Kidney (tissue), 14 donors: ENCODE results near the gene PRPF4. TPM values are rescaled to one million over a fixed set of nuclear protein-coding genes. Genes with fewer than 3 reads are reported as not detected.

Experiments
- DNase-seq, 5 donors: peaks; one replicate each; pipeline ENCODE4 v3.0.0-alpha.2; 2013 to 2020
- FAIRE-seq: peaks from 2 replicates; lab custom pipeline; 2012; peaks lifted over from hg19 to GRCh38; lab: Jason Lieb, UNC
- H3K27ac ChIP-seq, 2 donors: one replicate each; pipeline ENCODE4 v1.7.0; 2013; ENCODE audit warnings: low read depth in 2 of 2, low read length in 2 of 2, inconsistent platforms in 1 of 2
- H3K27me3 ChIP-seq: one replicate; pipeline ENCODE4 v1.7.1; 2013; ENCODE audit warnings: low read length, inconsistent platforms; ENCODE audit not compliant: control insufficient read depth, insufficient read depth
- H3K36me3 ChIP-seq, 3 donors: one replicate each; pipeline versions ENCODE4 v1.7.0 to v1.7.1; 2013; ENCODE audit warnings: low read length in 3 of 3, control low read depth in 1 of 3, inconsistent platforms in 1 of 3; ENCODE audit not compliant: insufficient read depth in 3 of 3, control insufficient read depth in 2 of 3
- H3K4me1 ChIP-seq, 3 donors: one replicate each; pipeline versions ENCODE4 v1.7.0 to v1.7.1; 2013; ENCODE audit warnings: low read length in 3 of 3, inconsistent platforms in 1 of 3, low read depth in 1 of 3; ENCODE audit not compliant: control insufficient read depth in 2 of 3, insufficient read depth in 2 of 3
- H3K4me3 ChIP-seq, 3 donors: one replicate each; pipeline versions ENCODE4 v1.7.0 to v1.8.1; 2013; ENCODE audit warnings: low read length in 3 of 3, control low read depth in 1 of 3, inconsistent platforms in 1 of 3
- H3K9ac ChIP-seq, 3 donors: one replicate each; pipeline versions ENCODE4 v1.7.0 to v1.7.1; 2013; ENCODE audit warnings: low read length in 3 of 3, control low read depth in 1 of 3, inconsistent platforms in 1 of 3
- H3K9me3 ChIP-seq, 3 donors: one replicate each; pipeline versions ENCODE4 v1.7.0 to v1.7.1; 2013; ENCODE audit warnings: low read length in 3 of 3, control low read depth in 1 of 3, inconsistent platforms in 1 of 3; ENCODE audit not compliant: control insufficient read depth in 2 of 3, insufficient read depth in 1 of 3
- intact Hi-C: fragments of 100-400 bp; cut with DNase I; formaldehyde crosslinking; loops from one replicate; pipeline ENCODE4 v1.11.1; 2022
- polyA plus RNA-seq: library from polyadenylated mRNA; stranded (reverse); fragments of 350-450 nt; fragmentation: Illumina TruSeq; extraction: RNeasy Lipid Tissue Mini Kit (QIAGEN cat#74804); gene quantifications from one replicate; pipeline ENCODE4 v1.2.3, GENCODE V29; 2014; ENCODE audit warnings: low read depth, low replicate concordance; ENCODE audit not compliant: insufficient read depth
- total RNA-seq: library from RNA; stranded (reverse); fragmentation: NEBNext Ultra II Directional; extraction: Animal tissue kit (Norgen Biotek cat#: 25700); gene quantifications from one replicate; pipeline ENCODE4 v1.2.1, GENCODE V29; 2021
- TF ChIP-seq, protein P1 (sequence below): IDR thresholded peaks from 3 replicates; pipeline ENCODE4 v1.5.1; 2012; ENCODE audit warnings: mild to moderate bottlenecking, moderate library complexity, borderline replicate concordance; ENCODE audit not compliant: insufficient read depth; ENCODE audit errors: extremely low read depth
- donor health status: control.
- donor health status: control.
- donor health status: control.
- donor health status: control.
- donor health status: control.
- donor health status: DM: yes; HTN: yes; CAD: no.
- donor health status: Normal renal cell carcinoma (clear cell type).

The PRPF4 gene
- total and polyA plus RNA-seq, 2 donors from 2014 or later = 12.8 to 20.0 TPM

DNA sequence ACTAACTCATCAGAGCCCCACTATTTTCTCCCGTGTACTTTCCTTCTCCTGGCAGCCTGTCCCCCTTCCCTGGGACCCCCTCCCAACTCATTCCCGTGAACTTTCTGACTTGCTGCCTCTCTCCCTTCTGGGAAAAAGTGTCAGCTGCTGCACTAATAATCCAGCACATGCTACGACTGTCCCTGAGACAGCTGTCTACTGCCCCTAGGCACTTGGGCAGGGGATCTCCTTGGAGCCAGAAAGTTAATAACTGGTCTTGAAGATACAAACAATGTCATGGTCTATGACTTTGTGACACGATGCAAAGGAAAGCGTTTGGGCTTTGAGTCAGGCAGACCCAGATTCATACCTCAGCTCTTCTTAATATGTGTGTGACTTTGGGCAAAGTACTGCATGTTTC lies 37.8 kb downstream of the PRPF4 start:
- Histone ChIP-seq H3K9ac (no peak overlapping the region), H3K4me1 (no peaks in the 10 kb centered on the region), H3K9me3 (no peaks in the 10 kb centered on the region), H3K4me3 (no peak overlapping the region), H3K36me3 (peaks cover 0 to 1% (median 0%) of the 10 kb centered on the region in 3 donors), H3K27me3 (no peaks in the 10 kb centered on the region), H3K27ac (no peak overlapping the region)
- no peak for FAIRE-seq
- no peak for DNase-seq
- intact Hi-C loops = no loop called here
- TF ChIP-seq, protein P1, sequence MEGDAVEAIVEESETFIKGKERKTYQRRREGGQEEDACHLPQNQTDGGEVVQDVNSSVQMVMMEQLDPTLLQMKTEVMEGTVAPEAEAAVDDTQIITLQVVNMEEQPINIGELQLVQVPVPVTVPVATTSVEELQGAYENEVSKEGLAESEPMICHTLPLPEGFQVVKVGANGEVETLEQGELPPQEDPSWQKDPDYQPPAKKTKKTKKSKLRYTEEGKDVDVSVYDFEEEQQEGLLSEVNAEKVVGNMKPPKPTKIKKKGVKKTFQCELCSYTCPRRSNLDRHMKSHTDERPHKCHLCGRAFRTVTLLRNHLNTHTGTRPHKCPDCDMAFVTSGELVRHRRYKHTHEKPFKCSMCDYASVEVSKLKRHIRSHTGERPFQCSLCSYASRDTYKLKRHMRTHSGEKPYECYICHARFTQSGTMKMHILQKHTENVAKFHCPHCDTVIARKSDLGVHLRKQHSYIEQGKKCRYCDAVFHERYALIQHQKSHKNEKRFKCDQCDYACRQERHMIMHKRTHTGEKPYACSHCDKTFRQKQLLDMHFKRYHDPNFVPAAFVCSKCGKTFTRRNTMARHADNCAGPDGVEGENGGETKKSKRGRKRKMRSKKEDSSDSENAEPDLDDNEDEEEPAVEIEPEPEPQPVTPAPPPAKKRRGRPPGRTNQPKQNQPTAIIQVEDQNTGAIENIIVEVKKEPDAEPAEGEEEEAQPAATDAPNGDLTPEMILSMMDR = no peak

DNA sequence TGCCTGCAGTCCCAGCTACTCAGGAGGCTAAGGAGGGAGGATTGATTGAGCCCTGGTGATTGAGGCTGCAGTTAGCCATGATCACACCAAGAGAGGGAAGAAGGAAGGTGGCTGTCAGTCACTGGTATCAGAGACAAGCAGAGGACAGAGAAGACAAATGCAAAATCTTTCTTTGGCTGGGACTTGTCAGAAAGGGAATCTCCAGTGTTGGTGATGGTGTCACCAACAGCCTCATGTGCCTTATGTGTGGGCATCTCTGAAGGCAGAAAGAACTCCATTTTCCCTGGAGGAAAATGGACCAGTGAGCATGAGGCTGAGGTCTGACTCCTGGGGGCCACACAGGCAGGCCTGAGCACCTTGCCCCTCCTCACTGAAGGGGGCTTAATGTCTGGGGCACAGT lies 39.8 kb downstream of the PRPF4 start:
- DNase-seq = no peak
- FAIRE-seq = no peak
- intact Hi-C loops = no loop called here
- H3K9me3 ChIP-seq = no peaks in the 10 kb centered on the region
- TF ChIP-seq, protein P1 = no peak
- H3K27me3 ChIP-seq = no peaks in the 10 kb centered on the region
- no peak overlapping the region for H3K27ac ChIP-seq
- peaks cover 0 to 20% (median 3%) of the 10 kb centered on the region in 3 donors for H3K36me3 ChIP-seq
- no peak overlapping the region for H3K9ac ChIP-seq
- H3K4me1 ChIP-seq = no peaks in the 10 kb centered on the region
- H3K4me3 ChIP-seq = no peak overlapping the region

DNA sequence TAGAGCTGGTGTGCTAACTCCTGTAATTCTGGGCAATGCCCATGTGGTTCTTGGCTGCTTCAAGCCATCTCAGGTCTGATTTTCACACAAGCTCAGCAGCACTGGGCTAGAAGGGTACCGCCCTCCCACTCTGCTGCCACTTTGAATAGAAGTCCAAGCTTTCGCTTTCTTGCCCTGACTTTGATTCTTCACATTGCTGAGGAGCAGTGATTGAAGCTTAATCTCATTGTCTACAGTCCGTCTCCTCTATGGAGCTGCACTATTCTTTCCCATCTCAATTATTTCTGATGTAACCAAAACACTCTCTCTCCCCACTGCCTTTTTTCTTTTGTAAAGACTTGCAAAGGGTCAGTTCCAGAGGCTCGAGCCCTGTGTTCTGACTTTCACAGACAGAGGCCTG lies 40.6 kb downstream of the PRPF4 start:
- H3K36me3 ChIP-seq = peaks cover 0 to 24% (median 3%) of the 10 kb centered on the region in 3 donors
- TF ChIP-seq, protein P1 = no peak

DNA sequence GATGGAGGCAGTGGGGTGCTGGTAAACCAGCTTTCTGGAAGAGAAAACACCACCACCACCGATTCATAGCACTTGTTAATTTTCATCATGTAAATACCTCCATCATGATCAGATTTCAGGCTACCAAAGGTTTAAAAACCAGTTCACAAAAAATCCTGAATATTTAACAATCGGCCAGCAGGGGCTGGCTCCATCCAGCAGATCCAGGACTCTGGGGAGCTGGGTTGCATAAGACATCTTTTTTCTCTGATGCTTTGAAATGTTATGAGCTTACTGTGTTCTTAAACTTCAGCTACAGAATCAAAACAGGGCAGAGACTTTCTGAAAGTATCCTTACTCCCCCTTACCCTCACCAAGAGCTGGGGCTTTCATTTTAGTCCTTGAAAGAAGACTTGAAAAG lies 42.3 kb downstream of the PRPF4 start:
- intact Hi-C loops = no loop called here
- Histone ChIP-seq H3K36me3 (peaks cover 2 to 27% (median 3%) of the 10 kb centered on the region in 3 donors), H3K9ac (no peak overlapping the region)

More for the DNA sequence above, 40.6 kb downstream of the PRPF4 start:
- no peak overlapping the region for H3K27ac ChIP-seq
- DNase-seq (no peak), FAIRE-seq (no peak)
- H3K4me1 ChIP-seq = no peaks in the 10 kb centered on the region
- no peak overlapping the region for H3K9ac ChIP-seq
- H3K4me3 ChIP-seq = no peak overlapping the region
- H3K9me3 ChIP-seq = no peaks in the 10 kb centered on the region
- intact Hi-C loops = no loop called here
- H3K27me3 ChIP-seq = no peaks in the 10 kb centered on the region

More for the DNA sequence above, 42.3 kb downstream of the PRPF4 start:
- TF ChIP-seq, protein P1 = no peak
- H3K27ac ChIP-seq = no peak overlapping the region
- no peaks in the 10 kb centered on the region for H3K9me3 ChIP-seq
- H3K4me3 ChIP-seq = no peak overlapping the region
- no peak for DNase-seq
- no peaks in the 10 kb centered on the region for H3K27me3 ChIP-seq
- H3K4me1 ChIP-seq = no peaks in the 10 kb centered on the region
- FAIRE-seq = no peak
